Mucosa of descending colon (tissue), 3 donors: Measurements from ENCODE around the gene APOL5. TPM values are rescaled to one million over a fixed set of nuclear protein-coding genes. Genes with fewer than 3 reads are reported as not detected.

Source experiments
- ATAC-seq: fragments of 200-7000 bp; cut with Tn5 transposase; one replicate; pipeline ENCODE4 v1.9.1; 2020; ENCODE audit warnings: mild to moderate bottlenecking, moderate library complexity
- DNase-seq, 3 donors: peaks; one replicate each; pipeline ENCODE4 v3.0.0-alpha.2; 2020
- H3K36me3 ChIP-seq: fragments of 200-600 bp; one replicate; pipeline ENCODE4 v1.8.0; 2021; ENCODE audit warnings: low read depth, mild to moderate bottlenecking
- H3K4me1 ChIP-seq: fragments of 200-600 bp; one replicate; pipeline ENCODE4 v1.8.0; 2021; ENCODE audit warnings: low read depth, mild to moderate bottlenecking
- H3K4me3 ChIP-seq: fragments of 200-600 bp; one replicate; pipeline ENCODE4 v1.8.0; 2021; ENCODE audit warnings: mild to moderate bottlenecking
- H3K9me3 ChIP-seq: fragments of 200-600 bp; one replicate; pipeline ENCODE4 v1.8.0; 2021; ENCODE audit warnings: mild to moderate bottlenecking
- CTCF ChIP-seq: fragments of 200-600 bp; IDR thresholded peaks from one replicate; pipeline ENCODE4 v1.8.0; 2022; ENCODE audit warnings: antibody characterized with exemption, mild to moderate bottlenecking
- intact Hi-C, 2 donors: fragments of 100-400 bp; cut with DNase I in 1 of 2; cut with micrococcal nuclease in 1 of 2; formaldehyde crosslinking; loops; one replicate each; pipeline versions ENCODE4 v1.11.0 to v1.11.1; 2022; cut with DNase I, micrococcal nuclease
- total RNA-seq, 3 donors: library from RNA; stranded (reverse); fragmentation: NEBNext Ultra II Directional in 2 of 3; extraction: Animal tissue kit (Norgen Biotek cat#: 25700) in 2 of 3; gene quantifications; one replicate each; pipeline versions ENCODE4 v1.2.1 to v1.2.4, GENCODE V29; 2021 to 2023
- donor health status: DM: no; HTN: no; CAD: no; lungs with moderate emphysema.
- donor health status: DM: no; HTN: no; CAD: no.
- donor health status: DM: no; HTN: yes; CAD: no.

APOL5 gene
- total RNA-seq, 3 donors from 2014 or later: not detected

DNA sequence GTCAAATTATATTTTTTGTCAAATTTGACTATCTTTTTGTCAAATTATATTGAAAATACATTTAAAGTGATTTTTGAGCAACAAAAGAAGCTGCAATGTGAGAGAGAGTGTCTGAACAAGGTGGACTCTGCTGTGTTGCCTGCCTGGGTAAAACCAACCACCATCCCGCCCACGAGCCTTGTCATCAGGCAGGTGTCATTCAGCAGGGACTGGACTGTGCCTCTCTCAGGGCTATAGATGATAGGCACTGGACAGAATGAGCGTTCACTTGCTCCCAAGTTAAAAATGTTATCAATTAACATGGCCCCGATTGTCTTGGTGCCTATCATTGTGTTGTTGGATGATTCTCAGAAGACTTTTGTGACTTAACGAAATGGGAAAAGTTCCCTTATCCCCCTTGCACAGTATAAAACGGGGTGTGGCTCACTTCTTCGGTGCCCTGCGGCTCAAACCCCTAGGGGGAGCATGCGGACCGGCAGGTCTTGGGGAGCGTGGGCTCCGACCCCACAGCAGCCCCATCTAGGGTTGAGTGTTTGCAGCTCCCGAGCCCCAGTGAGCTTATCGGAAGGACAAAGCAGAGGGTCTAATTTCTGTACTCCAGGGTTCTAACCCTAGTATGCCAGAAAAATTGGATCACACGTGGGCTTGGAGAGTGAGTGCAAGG, 1.7 kb downstream of the APOL5 start:
- DNase-seq (no peak), ATAC-seq (no peak)
- TF ChIP-seq CTCF: no peak
- Histone ChIP-seq H3K9me3 (no peaks in the 10 kb centered on the region), H3K4me1 (no peaks in the 10 kb centered on the region), H3K36me3 (no peaks in the 10 kb centered on the region), H3K4me3 (no peak overlapping the region)
- intact Hi-C loops: no loop called here

DNA sequence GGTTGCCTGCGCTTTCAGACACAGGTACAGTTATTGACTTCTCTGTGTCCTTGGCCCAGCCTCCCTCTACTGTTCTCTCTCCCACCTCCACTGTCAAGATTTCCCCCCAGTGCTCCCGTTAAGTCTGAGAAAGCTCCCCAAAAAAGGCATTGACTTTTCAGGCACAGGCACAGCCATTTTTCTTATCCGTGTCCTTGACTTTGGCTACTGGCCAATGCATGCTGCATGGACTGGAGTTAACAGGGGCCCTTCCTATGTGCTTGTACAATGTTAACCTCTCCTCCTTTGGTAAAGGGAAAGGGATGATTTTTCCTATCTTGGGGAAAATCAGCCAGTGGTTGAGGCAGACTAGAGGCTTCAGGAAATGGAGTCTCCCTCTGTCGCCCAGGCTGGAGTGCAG, 4.3 kb downstream of the APOL5 start:
- Histone ChIP-seq H3K36me3 (no peaks in the 10 kb centered on the region), H3K4me1 (no peaks in the 10 kb centered on the region), H3K4me3 (no peak overlapping the region), H3K9me3 (no peaks in the 10 kb centered on the region)
- DNase-seq (no peak), ATAC-seq (no peak)
- no peak for TF ChIP-seq CTCF
- intact Hi-C loops: no loop called here

DNA sequence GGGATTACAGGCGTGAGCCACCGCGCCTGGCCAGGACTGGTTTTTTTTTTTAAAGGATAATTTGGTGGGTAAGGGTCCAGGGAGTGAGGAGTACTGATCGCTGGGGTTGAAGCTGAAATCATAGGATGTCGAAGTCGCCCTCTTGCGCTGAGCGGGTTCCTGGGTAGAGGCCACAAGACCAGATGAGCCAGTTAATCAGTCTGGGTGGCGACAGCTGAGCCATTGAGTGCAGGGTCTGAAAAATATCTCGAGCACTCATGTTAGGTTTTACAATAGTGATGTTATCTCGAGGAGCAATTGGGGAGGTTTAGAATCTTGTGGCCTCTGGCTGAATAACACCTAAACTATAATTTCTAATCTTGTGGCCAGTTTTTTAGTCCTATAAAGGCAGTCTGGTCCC, 7.8 kb downstream of the APOL5 start:
- H3K36me3 ChIP-seq: no peaks in the 10 kb centered on the region

GRCh38 chr22:35726398-35726797, 8.7 kb downstream of the APOL5 start:
- Histone ChIP-seq H3K36me3 (no peaks in the 10 kb centered on the region), H3K9me3 (no peaks in the 10 kb centered on the region), H3K4me1 (no peaks in the 10 kb centered on the region), H3K4me3 (no peak overlapping the region)
- intact Hi-C loops: no loop called here
- DNase-seq (no peak), ATAC-seq (no peak)
- no peak for TF ChIP-seq CTCF

More for the DNA sequence above, 7.8 kb downstream of the APOL5 start:
- no peak overlapping the region for H3K4me3 ChIP-seq
- DNase-seq (no peak), ATAC-seq (no peak)
- TF ChIP-seq CTCF: no peak
- no peaks in the 10 kb centered on the region for H3K4me1 ChIP-seq
- H3K9me3 ChIP-seq: no peaks in the 10 kb centered on the region
- intact Hi-C loops: no loop called here

GRCh38 chr22:35726933-35727332, 9.3 kb downstream of the APOL5 start:
- no peaks in the 10 kb centered on the region for H3K4me1 ChIP-seq
- H3K9me3 ChIP-seq: no peaks in the 10 kb centered on the region
- no peak for ATAC-seq
- H3K36me3 ChIP-seq: no peaks in the 10 kb centered on the region
- TF ChIP-seq CTCF: no peak
- intact Hi-C loops: no loop called here
- no peak for DNase-seq
- no peak overlapping the region for H3K4me3 ChIP-seq

DNA sequence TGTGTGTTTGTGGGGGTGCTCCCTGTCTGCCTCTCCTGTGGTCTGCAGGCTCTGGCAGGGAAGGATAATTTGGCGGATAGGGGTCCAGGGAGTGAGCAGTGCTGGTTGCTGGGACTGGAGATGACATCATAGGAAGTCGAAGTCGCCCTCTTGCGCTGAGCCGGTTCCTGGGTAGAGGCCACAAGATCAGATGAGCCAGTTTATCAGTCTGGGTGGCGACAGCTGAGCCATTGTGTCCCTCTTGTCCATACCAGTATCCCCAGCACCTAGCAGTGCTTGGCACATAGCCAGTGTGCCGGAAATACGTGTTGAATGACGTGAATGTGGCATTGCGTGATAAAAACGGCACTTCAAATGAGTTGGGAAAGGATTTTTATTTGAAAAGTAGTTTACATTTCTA, 9.8 kb downstream of the APOL5 start:
- no peak for TF ChIP-seq CTCF
- H3K9me3 ChIP-seq: no peaks in the 10 kb centered on the region
- intact Hi-C loops: no loop called here
- H3K36me3 ChIP-seq: no peaks in the 10 kb centered on the region
- DNase-seq: no peak
- H3K4me1 ChIP-seq: no peaks in the 10 kb centered on the region
- H3K4me3 ChIP-seq: no peak overlapping the region
- ATAC-seq: no peak
